ENCODE measurements around the gene ACTR1B.
"Not testable (repeated sequence)": the region's sequence is repeated elsewhere in the genome, so short reads cannot be mapped to it uniquely, and the experiment has no call there.

DNA sequence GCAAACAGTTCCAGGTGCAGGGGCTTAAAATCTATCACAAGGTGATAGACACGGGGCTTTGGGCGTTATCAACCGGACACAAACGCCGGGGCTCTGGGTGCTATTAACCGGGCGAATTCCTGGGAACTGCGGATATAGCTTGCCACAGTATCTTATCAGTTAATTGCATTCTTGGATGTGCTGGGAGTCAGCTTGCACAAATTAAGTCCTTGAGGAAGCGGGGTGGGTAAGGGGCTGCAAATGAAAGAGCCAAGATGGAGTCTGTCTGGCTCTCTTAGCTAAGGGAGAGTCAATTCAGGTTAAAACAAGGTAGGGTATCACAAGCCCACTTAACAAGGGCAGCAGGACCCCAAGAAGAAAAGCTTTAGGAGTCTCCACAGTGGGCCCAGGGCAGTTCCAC is 48.3 kb upstream of the ACTR1B start:
- not testable (repeated sequence) for TF ChIP-seq CTCF, POLR2A (IDR thresholded peaks at IDR 0.05)
